Neural cell (in vitro differentiated cells): ENCODE results near the gene LCE6A. TPM values are rescaled to one million over a fixed set of nuclear protein-coding genes. Genes with fewer than 3 reads are reported as not detected.

ENCODE experiments used
- H2AFZ ChIP-seq: fragments of 200-600, 300-800 bp; sonication (generic), shearing (Covaris generic); 2 replicates; pipeline ENCODE4 v1.6.0; 2014; ENCODE audit warnings: low read depth, mild to moderate bottlenecking, antibody characterized with exemption, low read length, moderate library complexity
- H3F3A ChIP-seq: fragments of 200-600 bp; shearing (Covaris generic); 2 replicates; pipeline ENCODE4 v1.6.1; 2016; ENCODE audit warnings: mild to moderate bottlenecking, moderate library complexity, mixed read lengths, antibody characterized with exemption, low read length; ENCODE audit not compliant: insufficient read depth, poor library complexity, severe bottlenecking
- H3K27ac ChIP-seq: fragments of 200-600, 300-800 bp; sonication (generic), shearing (Covaris generic); 2 replicates; pipeline ENCODE4 v1.5.1; 2014; ENCODE audit warnings: mild to moderate bottlenecking, low read length, moderate library complexity
- H3K27me3 ChIP-seq: fragments of 300-800, 200-600 bp; sonication (generic), shearing (Covaris generic); 2 replicates; pipeline ENCODE4 v1.6.0; 2014; ENCODE audit warnings: mild to moderate bottlenecking, low read depth, low read length, moderate library complexity; ENCODE audit not compliant: insufficient read depth
- H3K36me3 ChIP-seq: fragments of 300-800, 200-600 bp; sonication (generic), shearing (Covaris generic); 2 replicates; pipeline ENCODE4 v1.5.1; 2014; ENCODE audit warnings: mild to moderate bottlenecking, antibody characterized with exemption, low read length, moderate library complexity; ENCODE audit not compliant: insufficient read depth
- H3K4me2 ChIP-seq: fragments of 300-800, 200-600 bp; sonication (generic), shearing (Covaris generic); 2 replicates; pipeline ENCODE4 v1.6.0; 2014; ENCODE audit warnings: mild to moderate bottlenecking, low read length
- H3K4me3 ChIP-seq: fragments of 300-800, 200-600 bp; sonication (generic), shearing (Covaris generic); 2 replicates; pipeline ENCODE4 v1.5.1; 2014; ENCODE audit warnings: mild to moderate bottlenecking, low read length, moderate library complexity
- H3K79me2 ChIP-seq: fragments of 200-600 bp; shearing (Covaris generic); replicated peaks from 2 replicates; pipeline ENCODE4 v1.6.0; 2014; ENCODE audit warnings: mild to moderate bottlenecking, low read length, moderate library complexity; ENCODE audit not compliant: insufficient read depth
- H3K9ac ChIP-seq: fragments of 300-800, 200-600 bp; sonication (generic), shearing (Covaris generic); 2 replicates; pipeline ENCODE4 v1.6.1; 2016; ENCODE audit warnings: mild to moderate bottlenecking, low read length, mixed read lengths
- H3K9me2 ChIP-seq: fragments of 200-600 bp; shearing (Covaris generic); 2 replicates; pipeline ENCODE4 v1.6.1; 2016; ENCODE audit warnings: mild to moderate bottlenecking, low read length, mixed read lengths; ENCODE audit not compliant: insufficient read depth
- H3K9me3 ChIP-seq: fragments of 200-600, 300-800 bp; sonication (generic), shearing (Covaris generic); 2 replicates; pipeline ENCODE4 v1.6.1; 2016; ENCODE audit warnings: mild to moderate bottlenecking, mixed run types, low read length, moderate library complexity, mixed read lengths
- H4K20me1 ChIP-seq: fragments of 200-600 bp; shearing (Covaris generic); 2 replicates; pipeline ENCODE4 v1.6.1; 2016; ENCODE audit warnings: mild to moderate bottlenecking, mixed run types; ENCODE audit not compliant: insufficient read depth
- CTCF ChIP-seq: fragments of 450-650 bp; IDR thresholded peaks from 2 replicates; pipeline ENCODE4 v1.5.1; 2014; ENCODE audit warnings: antibody characterized with exemption, mild to moderate bottlenecking, moderate library complexity; ENCODE audit not compliant: poor library complexity, severe bottlenecking
- EP300 ChIP-seq: fragments of 450-650 bp; conservative IDR thresholded peaks from 2 replicates; pipeline ENCODE4 v1.6.1; 2014; ENCODE audit warnings: antibody characterized with exemption, mild to moderate bottlenecking, moderate library complexity; ENCODE audit not compliant: poor library complexity, severe bottlenecking
- EZH2 ChIP-seq: fragments of 200-600, 300-800 bp; shearing (Covaris generic), sonication (generic); IDR thresholded peaks from 2 replicates; pipeline ENCODE4 v1.6.1; 2014; ENCODE audit warnings: antibody characterized with exemption, low read length, borderline replicate concordance, mild to moderate bottlenecking; ENCODE audit not compliant: insufficient read depth, poor library complexity, severe bottlenecking
- MXI1 ChIP-seq: fragments of 450-650 bp; conservative IDR thresholded peaks from 2 replicates; pipeline ENCODE4 v1.6.1; 2014; ENCODE audit warnings: antibody characterized with exemption, mild to moderate bottlenecking; ENCODE audit not compliant: poor library complexity, severe bottlenecking
- POLR2AphosphoS5 ChIP-seq: IDR thresholded peaks from 2 replicates; pipeline ENCODE4 v1.6.1; 2012
- RAD21 ChIP-seq: fragments of 450-650 bp; conservative IDR thresholded peaks from 2 replicates; pipeline ENCODE4 v1.6.1; 2014; ENCODE audit warnings: antibody characterized with exemption, mild to moderate bottlenecking, moderate library complexity
- SMC3 ChIP-seq: fragments of 450-650 bp; conservative IDR thresholded peaks from 2 replicates; pipeline ENCODE4 v1.6.1; 2014; ENCODE audit warnings: antibody characterized with exemption, mild to moderate bottlenecking, moderate library complexity; ENCODE audit not compliant: poor library complexity
- TAF1 ChIP-seq: IDR thresholded peaks from 2 replicates; pipeline ENCODE4 v1.6.1; 2012; ENCODE audit warnings: low read depth
- polyA plus RNA-seq: library from polyadenylated mRNA; depleted of rRNA; stranded (reverse); fragments of >200 nt; gene quantifications from 2 replicates; pipeline ENCODE4 v1.2.3, GENCODE V29; 2014
- TF ChIP-seq, protein P1 (sequence below): IDR thresholded peaks from 2 replicates; pipeline ENCODE4 v1.6.1; 2012; ENCODE audit warnings: borderline replicate concordance

LCE6A gene
- polyA plus RNA-seq, 1 donor from 2014 or later = not detected

DNA sequence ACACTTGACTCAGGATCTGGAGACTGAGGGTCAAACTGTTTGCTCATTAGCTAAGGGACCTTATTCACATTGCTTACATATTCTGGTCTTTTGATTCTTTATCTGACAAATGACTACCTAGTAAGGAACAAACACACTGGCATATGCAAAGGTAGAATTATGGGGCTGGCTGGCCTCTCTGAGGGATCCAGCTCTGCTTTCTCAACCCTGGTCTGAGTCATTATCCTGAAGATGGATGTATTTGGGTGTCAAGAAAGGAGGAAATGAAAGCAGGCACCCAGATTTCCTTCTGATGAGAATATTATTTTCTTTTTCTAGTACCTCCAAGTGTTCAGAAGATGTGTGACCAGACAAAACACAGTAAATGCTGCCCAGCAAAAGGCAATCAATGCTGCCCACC, 41.4 kb downstream of the LCE6A start:
- H3K36me3 ChIP-seq = no peaks in the 10 kb centered on the region
- H3K9ac ChIP-seq = no peak overlapping the region
- no peak for TF ChIP-seq SMC3
- TF ChIP-seq RAD21 = no peak
- TF ChIP-seq POLR2AphosphoS5 = no peak
- no peak for TF ChIP-seq MXI1
- no peak for TF ChIP-seq CTCF
- no peak for TF ChIP-seq TAF1
- no peak for TF ChIP-seq EZH2
- TF ChIP-seq, protein P1, sequence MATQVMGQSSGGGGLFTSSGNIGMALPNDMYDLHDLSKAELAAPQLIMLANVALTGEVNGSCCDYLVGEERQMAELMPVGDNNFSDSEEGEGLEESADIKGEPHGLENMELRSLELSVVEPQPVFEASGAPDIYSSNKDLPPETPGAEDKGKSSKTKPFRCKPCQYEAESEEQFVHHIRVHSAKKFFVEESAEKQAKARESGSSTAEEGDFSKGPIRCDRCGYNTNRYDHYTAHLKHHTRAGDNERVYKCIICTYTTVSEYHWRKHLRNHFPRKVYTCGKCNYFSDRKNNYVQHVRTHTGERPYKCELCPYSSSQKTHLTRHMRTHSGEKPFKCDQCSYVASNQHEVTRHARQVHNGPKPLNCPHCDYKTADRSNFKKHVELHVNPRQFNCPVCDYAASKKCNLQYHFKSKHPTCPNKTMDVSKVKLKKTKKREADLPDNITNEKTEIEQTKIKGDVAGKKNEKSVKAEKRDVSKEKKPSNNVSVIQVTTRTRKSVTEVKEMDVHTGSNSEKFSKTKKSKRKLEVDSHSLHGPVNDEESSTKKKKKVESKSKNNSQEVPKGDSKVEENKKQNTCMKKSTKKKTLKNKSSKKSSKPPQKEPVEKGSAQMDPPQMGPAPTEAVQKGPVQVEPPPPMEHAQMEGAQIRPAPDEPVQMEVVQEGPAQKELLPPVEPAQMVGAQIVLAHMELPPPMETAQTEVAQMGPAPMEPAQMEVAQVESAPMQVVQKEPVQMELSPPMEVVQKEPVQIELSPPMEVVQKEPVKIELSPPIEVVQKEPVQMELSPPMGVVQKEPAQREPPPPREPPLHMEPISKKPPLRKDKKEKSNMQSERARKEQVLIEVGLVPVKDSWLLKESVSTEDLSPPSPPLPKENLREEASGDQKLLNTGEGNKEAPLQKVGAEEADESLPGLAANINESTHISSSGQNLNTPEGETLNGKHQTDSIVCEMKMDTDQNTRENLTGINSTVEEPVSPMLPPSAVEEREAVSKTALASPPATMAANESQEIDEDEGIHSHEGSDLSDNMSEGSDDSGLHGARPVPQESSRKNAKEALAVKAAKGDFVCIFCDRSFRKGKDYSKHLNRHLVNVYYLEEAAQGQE = no peak
- TF ChIP-seq EP300 = no peak
- no peak overlapping the region for H2AFZ ChIP-seq
- H3K27me3 ChIP-seq = no peaks in the 10 kb centered on the region
- H3K79me2 ChIP-seq = no peaks in the 10 kb centered on the region
- H3K9me3 ChIP-seq = no peaks in the 10 kb centered on the region
- no peaks in the 10 kb centered on the region for H3K9me2 ChIP-seq
- H3F3A ChIP-seq = no peaks in the 10 kb centered on the region
- H3K4me2 ChIP-seq = no peak overlapping the region
- H3K27ac ChIP-seq = no peak overlapping the region
- no peaks in the 10 kb centered on the region for H4K20me1 ChIP-seq
- no peak overlapping the region for H3K4me3 ChIP-seq

DNA sequence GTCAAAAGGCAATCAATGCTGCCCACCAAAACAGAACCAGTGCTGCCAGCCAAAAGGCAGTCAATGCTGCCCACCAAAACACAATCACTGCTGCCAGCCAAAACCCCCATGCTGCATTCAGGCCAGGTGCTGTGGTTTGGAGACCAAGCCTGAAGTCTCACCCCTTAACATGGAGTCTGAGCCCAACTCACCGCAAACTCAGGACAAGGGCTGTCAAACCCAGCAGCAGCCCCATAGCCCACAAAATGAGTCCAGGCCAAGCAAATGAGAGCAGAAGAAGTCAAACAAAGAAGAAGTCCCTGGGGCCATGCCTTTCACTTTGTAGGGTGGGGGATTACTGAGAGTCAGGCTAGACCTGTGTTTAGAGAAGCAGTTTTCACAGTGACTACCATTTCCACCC, 41.9 kb downstream of the LCE6A start:
- Histone ChIP-seq H3K9me2 (no peaks in the 10 kb centered on the region), H2AFZ (no peak overlapping the region)

More for the DNA sequence above, 41.9 kb downstream of the LCE6A start:
- no peak for TF ChIP-seq CTCF
- no peak for TF ChIP-seq POLR2AphosphoS5
- TF ChIP-seq EP300 = no peak
- no peak for TF ChIP-seq RAD21
- no peak for TF ChIP-seq SMC3
- no peak for TF ChIP-seq TAF1
- H3K9ac ChIP-seq = no peak overlapping the region
- no peaks in the 10 kb centered on the region for H3F3A ChIP-seq
- no peaks in the 10 kb centered on the region for H3K36me3 ChIP-seq
- no peak overlapping the region for H3K4me2 ChIP-seq
- H3K9me3 ChIP-seq = no peaks in the 10 kb centered on the region
- H3K79me2 ChIP-seq = no peaks in the 10 kb centered on the region
- H3K4me3 ChIP-seq = no peak overlapping the region
- no peaks in the 10 kb centered on the region for H4K20me1 ChIP-seq
- no peak overlapping the region for H3K27ac ChIP-seq
- no peaks in the 10 kb centered on the region for H3K27me3 ChIP-seq
